DMS153 treated with DMSO at 0.1 percent for 48 hours (cell line): ENCODE data around the gene KIF11.
A peak's percentile ranks its signal among the peaks of the same experiment; 100 is the strongest.
"Not testable (repeated sequence)": the region's sequence is repeated elsewhere in the genome, so short reads cannot be mapped to it uniquely, and the experiment has no call there.

Experiments used
- DNase-seq: peaks from one replicate; lab custom pipeline; 2025; ENCODE audit not compliant: unreplicated experiment; lab: John Stamatoyannopoulos, UW

Gene KIF11

GRCh38 chr10:92590623-92591549 lies 2.0 kb upstream of the KIF11 start:
- DNase-seq = no peak

- peak; percentile 86 for DNase-seq
Measured at GRCh38 chr10:92591550-92592022, 1.3 kb upstream of the KIF11 start.

GRCh38 chr10:92593619-92594588 lies 974 bp downstream of the KIF11 start:
- no peak for DNase-seq

GRCh38 chr10:92595505-92595904 lies 2.6 kb downstream of the KIF11 start:
- no peak for DNase-seq

- no peak for DNase-seq
Measured at GRCh38 chr10:92598321-92598720, 5.4 kb downstream of the KIF11 start.

GRCh38 chr10:92604841-92605240 lies 11.9 kb downstream of the KIF11 start:
- no peak for DNase-seq

DNA sequence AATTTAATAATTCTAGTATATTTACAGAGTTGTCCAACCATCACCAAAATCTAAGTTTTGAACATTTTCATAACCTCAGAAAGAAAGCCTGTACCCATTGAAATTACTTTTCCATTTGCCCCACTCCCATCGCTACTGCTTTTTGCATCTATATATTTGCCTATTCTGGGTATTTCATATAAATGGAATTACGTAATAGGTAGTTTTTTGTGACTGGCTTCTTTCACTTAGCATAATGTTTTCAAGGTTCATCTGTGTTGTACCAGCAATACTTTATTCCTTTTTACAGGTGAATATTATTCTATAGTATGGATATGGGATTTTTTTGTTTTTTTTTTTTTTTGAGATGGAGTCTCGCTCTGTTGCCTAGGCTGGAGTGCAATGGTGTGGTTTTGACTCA lies 22.6 kb downstream of the KIF11 start:
- no peak for DNase-seq

GRCh38 chr10:92619368-92619767 lies 26.4 kb downstream of the KIF11 start:
- DNase-seq = no peak

DNA sequence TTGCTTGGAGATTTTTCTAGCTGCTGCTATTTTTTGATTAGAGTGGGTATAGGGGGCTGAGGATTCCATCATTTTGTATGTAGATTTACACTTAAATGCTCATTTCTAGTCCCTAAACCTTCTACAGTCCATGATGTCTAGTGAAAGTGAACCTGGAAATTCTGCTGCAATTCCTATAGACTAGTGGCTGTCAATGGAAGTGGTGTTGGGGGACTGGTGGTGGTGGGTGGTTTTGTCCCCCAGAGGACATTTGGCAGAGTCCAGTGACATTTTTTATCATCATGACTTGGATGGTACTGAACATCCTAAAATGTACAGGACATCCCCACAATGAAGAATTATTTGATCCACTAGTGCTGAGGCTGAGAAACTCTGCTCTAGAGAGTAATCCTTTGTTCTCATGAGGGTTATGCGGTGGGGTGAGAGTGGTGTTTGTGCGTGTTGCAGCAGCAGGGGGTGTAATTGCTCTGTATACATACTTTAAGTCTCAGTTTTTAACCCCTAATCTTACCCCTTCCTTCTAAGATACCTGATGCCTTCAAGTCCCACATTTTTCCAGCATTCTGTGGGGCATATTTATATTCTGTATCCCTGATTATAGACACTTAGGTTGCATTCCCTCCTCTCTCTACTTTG lies 35.0 kb downstream of the KIF11 start:
- DNase-seq = no peak

- DNase-seq = no peak
Measured at GRCh38 chr10:92629945-92630344, 37.0 kb downstream of the KIF11 start.

- DNase-seq = no peak
Measured at GRCh38 chr10:92638037-92638436, 45.1 kb downstream of the KIF11 start.

GRCh38 chr10:92640107-92640506 lies 47.2 kb downstream of the KIF11 start:
- no peak for DNase-seq

DNA sequence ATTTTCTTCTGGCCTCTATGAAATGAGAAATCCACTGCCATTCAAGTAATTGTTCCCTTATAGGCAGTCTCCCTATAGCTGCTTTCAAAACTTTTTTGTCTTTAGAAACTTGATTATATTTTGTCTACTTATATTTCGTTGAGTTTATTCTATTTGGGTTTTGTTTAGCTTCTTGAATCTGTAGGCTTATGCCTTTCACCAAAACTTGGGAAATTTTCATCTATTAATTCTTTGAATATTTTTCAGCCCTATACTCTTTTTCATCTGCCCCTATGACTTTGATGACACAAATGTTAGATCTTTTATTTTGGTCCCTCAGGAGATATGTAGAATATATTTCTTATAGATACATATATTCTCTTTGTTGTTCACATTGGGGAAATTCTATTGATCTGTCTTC lies 48.6 kb downstream of the KIF11 start:
- DNase-seq = no peak

DNA sequence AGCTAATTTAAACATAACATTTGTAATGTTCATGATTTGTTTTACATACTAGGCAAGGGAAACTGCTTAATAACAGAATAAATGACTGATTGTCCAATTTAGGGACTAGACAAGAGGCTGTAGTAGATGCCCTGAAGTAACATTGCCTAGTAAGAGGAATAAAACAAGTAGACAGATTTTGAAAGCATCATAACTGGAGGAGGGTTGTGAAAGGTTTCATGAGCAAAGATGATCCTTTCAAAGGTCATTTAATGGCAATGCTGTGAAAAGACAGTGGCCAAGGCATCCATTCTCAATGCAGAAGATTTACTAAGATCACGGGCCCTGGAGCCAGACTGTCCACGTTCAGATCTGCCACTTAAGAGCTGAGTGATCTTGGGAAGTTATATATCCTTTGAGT lies 52.0 kb downstream of the KIF11 start:
- DNase-seq = no peak

DNA sequence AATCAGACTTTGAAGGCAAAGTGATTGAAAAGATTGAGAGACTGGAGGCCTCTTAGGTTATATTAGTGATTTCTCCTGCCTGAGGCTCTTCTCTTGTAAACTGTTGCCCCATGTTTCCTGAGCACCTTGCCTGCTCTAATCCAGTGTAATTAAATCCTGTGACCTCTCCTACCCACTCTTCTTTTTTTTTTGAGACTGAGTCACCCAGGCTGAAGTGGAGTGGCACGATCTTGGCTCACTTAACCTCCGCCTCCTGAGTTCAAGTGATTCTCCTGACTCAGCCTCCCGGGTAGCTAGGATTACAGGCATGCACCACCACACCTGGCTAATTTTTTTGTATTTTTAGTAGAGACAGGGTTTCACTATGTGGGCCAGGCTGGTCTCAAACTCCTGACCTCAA lies 57.9 kb downstream of the KIF11 start:
- not testable (repeated sequence) for DNase-seq

GRCh38 chr10:92655426-92655825 lies 62.5 kb downstream of the KIF11 start:
- no peak for DNase-seq

DNA sequence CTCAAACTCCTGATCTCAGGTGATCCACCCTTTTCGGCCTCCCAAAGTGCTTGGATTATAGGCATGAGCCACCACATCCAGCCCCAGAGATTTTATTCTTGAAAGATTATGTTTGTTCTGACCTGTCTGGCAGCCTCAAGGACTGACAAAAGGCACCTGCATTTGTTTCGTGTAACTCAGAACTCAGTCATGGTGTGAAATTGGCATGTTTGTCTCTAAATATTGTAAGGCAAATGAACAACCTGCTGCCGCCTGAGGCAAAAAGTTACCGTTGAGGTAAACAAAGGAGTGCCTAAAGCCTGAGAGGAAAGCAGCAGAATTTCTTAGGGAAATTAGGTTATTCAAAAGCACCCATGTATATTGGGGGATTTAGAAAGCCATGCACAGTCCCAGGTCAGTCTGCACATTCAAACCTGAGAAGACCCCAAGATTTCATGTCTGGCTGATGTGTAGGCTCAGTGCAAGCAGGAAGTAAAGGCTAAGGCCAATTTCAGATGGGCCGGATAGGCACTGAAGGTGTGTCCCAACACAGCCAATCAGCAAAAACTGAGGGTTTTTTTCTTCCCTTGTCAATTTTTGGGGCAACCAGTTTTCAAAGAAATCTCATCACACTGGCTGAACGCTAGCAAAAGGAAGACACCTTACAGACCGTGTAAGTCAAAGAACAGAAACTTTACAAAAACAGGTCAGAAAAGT lies 63.5 kb downstream of the KIF11 start:
- no peak for DNase-seq

DNA sequence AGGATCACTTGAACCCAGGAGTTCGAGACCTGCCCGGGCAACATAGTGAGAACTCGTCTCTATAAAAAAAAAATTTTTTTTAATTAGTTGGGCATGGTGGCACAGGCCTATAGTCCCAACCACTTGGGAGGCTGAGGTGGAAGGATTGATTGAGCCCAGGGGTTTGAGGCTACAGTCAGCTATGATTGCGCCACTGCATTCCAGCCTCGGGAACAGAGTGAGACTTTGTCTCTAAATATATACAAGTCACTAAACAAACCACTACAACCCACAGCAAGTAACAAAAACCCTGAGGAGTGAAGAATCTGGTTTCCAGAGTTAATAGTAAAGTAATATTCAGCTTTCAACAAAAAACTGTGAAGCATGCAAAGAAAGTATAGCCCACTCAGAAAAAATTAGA lies 64.1 kb downstream of the KIF11 start:
- no peak for DNase-seq

DNA sequence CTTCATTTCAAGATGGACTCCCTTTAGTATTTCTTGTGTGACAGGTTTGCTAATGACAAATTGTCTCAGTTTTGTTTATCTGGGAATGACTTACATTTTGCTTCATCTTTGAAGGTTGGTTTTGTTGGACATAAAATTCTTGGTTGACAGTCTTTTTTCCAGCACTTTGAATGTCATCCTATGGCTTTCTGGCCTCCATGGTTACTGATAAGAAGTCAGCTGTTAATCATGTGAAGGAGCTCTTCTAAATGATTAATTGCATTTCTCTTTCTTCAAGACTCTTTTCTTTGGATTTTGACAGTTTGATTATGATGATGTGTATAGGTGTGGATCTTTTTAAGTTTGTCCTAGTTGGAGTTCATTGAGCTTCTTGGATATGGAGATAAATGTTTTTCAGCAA lies 69.9 kb downstream of the KIF11 start:
- DNase-seq = no peak

GRCh38 chr10:92664322-92664721 lies 71.4 kb downstream of the KIF11 start:
- no peak for DNase-seq

GRCh38 chr10:92667078-92667477 lies 74.1 kb downstream of the KIF11 start:
- DNase-seq = no peak
